Adrenal gland (tissue), 5 donors: ENCODE data around the gene ADCK1.

Experiments used
- POLR2A ChIP-seq, 2 donors: fragments of 450-650 bp; IDR thresholded peaks; one replicate each; pipeline ENCODE4 v1.6.1; 2017; ENCODE audit warnings: antibody characterized with exemption in 2 of 2, mild to moderate bottlenecking in 2 of 2, moderate library complexity in 1 of 2
- TF ChIP-seq, protein P1 (sequence below), 6 experiments: fragments of 450-650 bp in 4 of 6; fragments of 200-600 bp in 2 of 6; sonication (generic) in 1 of 6; IDR thresholded peaks; 1 replicate in 5 of 6; 2 replicates in 1 of 6; pipeline versions ENCODE4 v1.5.1 to v1.8.0; 2016 to 2021; ENCODE audit warnings: antibody characterized with exemption in 6 of 6, mild to moderate bottlenecking in 2 of 6, moderate library complexity in 1 of 6
- donor health status: DM: no; HTN: no; CAD: no.

DNA sequence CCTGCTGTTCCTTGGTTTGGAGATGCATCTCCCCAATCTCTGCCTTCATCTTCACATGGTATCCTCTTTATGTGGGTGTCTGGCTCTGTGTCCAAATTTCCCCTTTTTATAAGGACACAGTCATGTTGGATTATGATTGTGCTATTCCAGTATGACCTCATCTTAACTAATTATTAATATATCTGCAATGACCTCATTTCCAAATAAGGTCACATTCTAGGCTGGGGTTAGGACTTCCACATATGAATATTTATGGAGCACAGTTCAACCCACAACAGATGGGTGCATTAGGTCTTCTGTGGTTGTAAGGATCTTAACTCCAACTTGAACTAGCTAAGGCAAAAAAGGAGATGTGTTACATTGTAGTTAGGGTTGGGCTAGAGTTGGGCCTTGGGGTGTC is 69.4 kb downstream of the ADCK1 start:
- TF ChIP-seq, protein P1, sequence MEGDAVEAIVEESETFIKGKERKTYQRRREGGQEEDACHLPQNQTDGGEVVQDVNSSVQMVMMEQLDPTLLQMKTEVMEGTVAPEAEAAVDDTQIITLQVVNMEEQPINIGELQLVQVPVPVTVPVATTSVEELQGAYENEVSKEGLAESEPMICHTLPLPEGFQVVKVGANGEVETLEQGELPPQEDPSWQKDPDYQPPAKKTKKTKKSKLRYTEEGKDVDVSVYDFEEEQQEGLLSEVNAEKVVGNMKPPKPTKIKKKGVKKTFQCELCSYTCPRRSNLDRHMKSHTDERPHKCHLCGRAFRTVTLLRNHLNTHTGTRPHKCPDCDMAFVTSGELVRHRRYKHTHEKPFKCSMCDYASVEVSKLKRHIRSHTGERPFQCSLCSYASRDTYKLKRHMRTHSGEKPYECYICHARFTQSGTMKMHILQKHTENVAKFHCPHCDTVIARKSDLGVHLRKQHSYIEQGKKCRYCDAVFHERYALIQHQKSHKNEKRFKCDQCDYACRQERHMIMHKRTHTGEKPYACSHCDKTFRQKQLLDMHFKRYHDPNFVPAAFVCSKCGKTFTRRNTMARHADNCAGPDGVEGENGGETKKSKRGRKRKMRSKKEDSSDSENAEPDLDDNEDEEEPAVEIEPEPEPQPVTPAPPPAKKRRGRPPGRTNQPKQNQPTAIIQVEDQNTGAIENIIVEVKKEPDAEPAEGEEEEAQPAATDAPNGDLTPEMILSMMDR (IDR thresholded peaks at IDR 0.05): no peak
- no peak for TF ChIP-seq POLR2A (IDR thresholded peaks at IDR 0.05)
